ENCODE results near the gene GPATCH2L.

GPATCH2L gene

GRCh38 chr14:76118594-76118993, 33.1 kb upstream of the GPATCH2L start:
- FAIRE-seq (no peak), DNase-seq (ENCODE audit: insufficient read length, low spot score) (no peak)
- TF ChIP-seq POLR2A (IDR thresholded peaks at IDR 0.05; ENCODE audit: low read depth, low read length) (no peak), POLR2AphosphoS5 (IDR thresholded peaks at IDR 0.05; ENCODE audit: low read depth, low read length) (no peak), TAF1 (IDR thresholded peaks at IDR 0.05; ENCODE audit: low read depth, low read length) (no peak), POU2F2 (IDR thresholded peaks at IDR 0.05; ENCODE audit: low read depth, low read length) (no peak), SPI1 (IDR thresholded peaks at IDR 0.05; ENCODE audit: low read depth, low read length) (no peak)

GRCh38 chr14:76121089-76121748, 30.5 kb upstream of the GPATCH2L start:
- FAIRE-seq: no peak
- no peak for DNase-seq (ENCODE audit: insufficient read length, low spot score)
- TF ChIP-seq SPI1 (IDR thresholded peaks at IDR 0.05; ENCODE audit: low read depth, low read length): no peak

DNA sequence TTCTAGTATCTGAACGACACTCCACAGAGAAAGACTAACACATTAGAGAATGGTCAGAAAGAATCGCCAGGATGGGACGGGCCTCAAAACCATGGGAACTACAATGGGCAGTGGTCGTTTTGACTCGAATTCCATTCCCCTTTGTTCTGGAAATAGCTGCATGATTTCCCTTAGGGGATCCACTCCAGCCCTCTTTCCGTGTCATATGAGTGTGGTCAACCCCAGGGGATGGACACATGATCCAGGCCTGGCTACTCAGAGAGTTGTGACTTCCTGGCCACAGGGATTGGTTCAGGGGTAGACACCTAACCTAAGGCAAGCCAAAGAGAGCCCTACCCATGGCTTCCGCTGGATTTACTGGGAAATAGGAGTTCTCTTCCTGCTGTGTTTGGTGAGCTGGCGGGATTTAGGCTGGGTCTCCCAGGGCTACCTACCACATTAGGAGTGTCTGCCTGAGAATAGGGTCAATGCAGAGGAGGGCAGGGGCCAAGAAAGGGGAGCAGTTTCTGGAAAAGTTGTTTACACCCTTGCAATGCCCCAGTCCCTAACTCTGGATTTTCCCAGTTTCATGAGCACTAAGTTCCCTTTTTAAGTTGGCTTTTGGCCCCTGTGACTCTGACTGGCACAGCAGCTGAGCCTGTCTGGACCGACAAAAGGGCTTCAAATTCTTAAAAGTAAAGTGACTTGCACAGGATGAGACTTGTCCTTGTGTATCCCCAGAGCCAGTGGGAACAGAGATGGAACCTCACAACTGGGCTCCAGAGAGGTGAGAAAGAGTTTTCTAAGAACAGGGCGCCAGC, 28.1 kb upstream of the GPATCH2L start:
- no peak for DNase-seq (ENCODE audit: insufficient read length, low spot score)
- TF ChIP-seq POU2F2 (IDR thresholded peaks at IDR 0.05; ENCODE audit: low read depth, low read length) (no peak), TAF1 (IDR thresholded peaks at IDR 0.05; ENCODE audit: low read depth, low read length) (no peak), POLR2AphosphoS5 (IDR thresholded peaks at IDR 0.05; ENCODE audit: low read depth, low read length) (no peak)
- FAIRE-seq: no peak

- no peak for FAIRE-seq
- TF ChIP-seq POLR2A (IDR thresholded peaks at IDR 0.05; ENCODE audit: low read depth, low read length) (no peak), SPI1 (IDR thresholded peaks at IDR 0.05; ENCODE audit: low read depth, low read length) (no peak), TAF1 (IDR thresholded peaks at IDR 0.05; ENCODE audit: low read depth, low read length) (no peak), PAX5 (IDR thresholded peaks at IDR 0.05; ENCODE audit: insufficient read depth, low read length, severe bottlenecking) (no peak), POLR2AphosphoS5 (IDR thresholded peaks at IDR 0.05; ENCODE audit: low read depth, low read length) (no peak), POU2F2 (IDR thresholded peaks at IDR 0.05; ENCODE audit: low read depth, low read length) (no peak)
- DNase-seq (ENCODE audit: insufficient read length, low spot score): no peak
Observed at GRCh38 chr14:76125511-76125910, 26.2 kb upstream of the GPATCH2L start.

GRCh38 chr14:76126076-76126475, 25.6 kb upstream of the GPATCH2L start:
- FAIRE-seq: no peak
- no peak for DNase-seq (ENCODE audit: insufficient read length, low spot score)
- TF ChIP-seq SPI1 (IDR thresholded peaks at IDR 0.05; ENCODE audit: low read depth, low read length) (no peak), POU2F2 (IDR thresholded peaks at IDR 0.05; ENCODE audit: low read depth, low read length) (no peak), TAF1 (IDR thresholded peaks at IDR 0.05; ENCODE audit: low read depth, low read length) (no peak), PAX5 (IDR thresholded peaks at IDR 0.05; ENCODE audit: insufficient read depth, low read length, severe bottlenecking) (no peak), POLR2A (IDR thresholded peaks at IDR 0.05; ENCODE audit: low read depth, low read length) (no peak), POLR2AphosphoS5 (IDR thresholded peaks at IDR 0.05; ENCODE audit: low read depth, low read length) (no peak)

- no peak for FAIRE-seq
- no peak for TF ChIP-seq POU2F2 (IDR thresholded peaks at IDR 0.05; ENCODE audit: low read depth, low read length)
- no peak for TF ChIP-seq PAX5 (IDR thresholded peaks at IDR 0.05; ENCODE audit: insufficient read depth, low read length, severe bottlenecking)
- no peak for TF ChIP-seq POLR2AphosphoS5 (IDR thresholded peaks at IDR 0.05; ENCODE audit: low read depth, low read length)
- TF ChIP-seq SPI1 (IDR thresholded peaks at IDR 0.05; ENCODE audit: low read depth, low read length): no peak
- no peak for TF ChIP-seq TAF1 (IDR thresholded peaks at IDR 0.05; ENCODE audit: low read depth, low read length)
- TF ChIP-seq POLR2A (IDR thresholded peaks at IDR 0.05; ENCODE audit: low read depth, low read length): no peak
- DNase-seq (ENCODE audit: insufficient read length, low spot score): no peak
Observed at GRCh38 chr14:76129851-76130576, 21.7 kb upstream of the GPATCH2L start.

DNA sequence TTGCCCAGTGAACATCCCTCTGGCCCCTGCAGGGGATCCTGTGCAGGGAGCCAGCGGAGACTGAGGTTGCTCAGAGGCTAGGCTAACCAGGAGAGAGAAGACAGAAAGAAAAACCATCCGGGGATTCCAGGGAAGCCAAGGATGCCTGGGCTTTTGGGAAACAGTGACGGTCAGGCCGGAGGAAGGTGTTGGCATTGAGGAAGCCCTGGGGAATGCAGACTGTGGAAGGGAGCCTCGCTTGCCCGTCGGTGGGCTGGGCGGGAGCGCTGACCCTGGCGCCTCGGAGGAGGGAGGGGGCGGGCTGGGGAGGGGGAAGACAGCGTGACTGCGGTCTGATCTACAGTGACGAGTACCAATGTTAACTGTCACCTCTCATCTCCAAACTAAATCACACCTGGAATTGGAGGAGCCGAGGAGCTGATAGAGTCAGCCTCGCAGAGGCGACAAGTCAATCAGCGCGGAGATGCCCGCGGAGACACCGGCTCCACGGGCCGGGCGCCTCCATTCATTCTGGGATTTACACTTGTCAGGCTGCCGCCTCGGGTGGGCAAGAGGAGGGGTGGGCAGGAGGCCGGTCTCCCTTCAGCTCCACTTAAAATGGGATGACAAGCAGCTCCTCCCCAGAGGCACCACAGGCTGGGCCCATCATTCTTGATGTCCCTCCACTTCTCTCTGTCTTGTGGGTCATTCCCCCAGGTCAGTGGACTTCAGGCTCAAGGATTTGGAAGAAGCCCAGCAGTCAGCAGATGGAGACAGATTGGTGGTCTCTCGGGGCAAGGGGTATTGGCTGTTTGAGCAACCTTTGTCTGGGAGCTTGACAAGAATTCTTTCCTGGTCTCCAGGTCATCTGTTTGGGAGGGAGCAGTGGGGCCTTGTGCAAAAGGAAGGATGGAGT, 20.4 kb upstream of the GPATCH2L start:
- FAIRE-seq: no peak

DNA sequence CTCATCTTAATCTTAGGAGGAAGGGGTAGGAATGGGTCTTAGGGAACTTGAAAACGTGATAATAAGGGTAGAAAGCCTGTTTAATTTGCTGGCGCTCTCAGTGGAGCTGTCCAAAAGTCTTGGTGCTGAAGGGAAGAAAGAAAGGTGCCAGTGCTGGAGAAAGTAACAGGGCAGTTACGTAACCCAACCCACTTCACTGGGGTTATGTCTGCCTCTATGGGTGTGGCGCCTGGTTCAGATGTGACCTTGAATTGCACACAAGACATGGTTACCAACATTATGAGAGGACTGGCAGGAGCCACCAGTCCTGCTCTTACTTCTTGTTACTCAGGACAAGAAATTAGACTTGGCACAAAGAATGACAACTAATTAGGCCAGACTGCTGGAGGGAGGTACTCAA, 18.6 kb upstream of the GPATCH2L start:
- TF ChIP-seq SPI1 (IDR thresholded peaks at IDR 0.05; ENCODE audit: low read depth, low read length) (no peak), POLR2AphosphoS5 (IDR thresholded peaks at IDR 0.05; ENCODE audit: low read depth, low read length) (no peak), POLR2A (IDR thresholded peaks at IDR 0.05; ENCODE audit: low read depth, low read length) (no peak), PAX5 (IDR thresholded peaks at IDR 0.05; ENCODE audit: insufficient read depth, low read length, severe bottlenecking) (no peak)
- no peak for FAIRE-seq
- no peak for DNase-seq (ENCODE audit: insufficient read length, low spot score)

More for the DNA sequence above, 20.4 kb upstream of the GPATCH2L start:
- no peak for DNase-seq (ENCODE audit: insufficient read length, low spot score)
- TF ChIP-seq TAF1 (IDR thresholded peaks at IDR 0.05; ENCODE audit: low read depth, low read length): no peak
- TF ChIP-seq SPI1 (IDR thresholded peaks at IDR 0.05; ENCODE audit: low read depth, low read length): no peak
- TF ChIP-seq PAX5 (IDR thresholded peaks at IDR 0.05; ENCODE audit: insufficient read depth, low read length, severe bottlenecking): no peak
- no peak for TF ChIP-seq POU2F2 (IDR thresholded peaks at IDR 0.05; ENCODE audit: low read depth, low read length)
- no peak for TF ChIP-seq POLR2AphosphoS5 (IDR thresholded peaks at IDR 0.05; ENCODE audit: low read depth, low read length)
- no peak for TF ChIP-seq POLR2A (IDR thresholded peaks at IDR 0.05; ENCODE audit: low read depth, low read length)

DNA sequence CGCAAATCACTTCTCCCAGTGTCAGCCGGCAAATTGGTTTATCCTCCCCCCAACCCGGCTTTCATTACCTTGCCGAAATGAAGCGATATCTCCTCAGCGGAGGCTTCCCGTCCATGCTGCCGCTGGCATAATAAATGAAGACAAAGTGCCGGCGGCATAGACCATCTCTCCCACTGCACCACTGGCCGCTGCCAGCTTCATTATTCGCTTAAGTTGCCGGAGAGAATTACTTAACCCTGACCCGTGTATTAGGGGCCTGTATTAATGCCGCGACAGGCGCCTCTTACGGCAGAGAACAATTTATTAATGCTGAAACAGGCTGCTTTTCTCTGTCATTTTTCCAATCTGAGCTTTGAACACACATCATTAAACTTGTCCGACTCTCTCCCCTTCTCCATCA, 17.5 kb upstream of the GPATCH2L start:
- TF ChIP-seq TAF1 (IDR thresholded peaks at IDR 0.05; ENCODE audit: low read depth, low read length) (no peak), POLR2A (IDR thresholded peaks at IDR 0.05; ENCODE audit: low read depth, low read length) (no peak), PAX5 (IDR thresholded peaks at IDR 0.05; ENCODE audit: insufficient read depth, low read length, severe bottlenecking) (no peak), SPI1 (IDR thresholded peaks at IDR 0.05; ENCODE audit: low read depth, low read length) (no peak), POU2F2 (IDR thresholded peaks at IDR 0.05; ENCODE audit: low read depth, low read length) (no peak), POLR2AphosphoS5 (IDR thresholded peaks at IDR 0.05; ENCODE audit: low read depth, low read length) (no peak)
- FAIRE-seq (no peak), DNase-seq (ENCODE audit: insufficient read length, low spot score) (no peak)

Measured in GM12891 (cell line).